Measurements from ENCODE around the gene SPX.

SPX gene

DNA sequence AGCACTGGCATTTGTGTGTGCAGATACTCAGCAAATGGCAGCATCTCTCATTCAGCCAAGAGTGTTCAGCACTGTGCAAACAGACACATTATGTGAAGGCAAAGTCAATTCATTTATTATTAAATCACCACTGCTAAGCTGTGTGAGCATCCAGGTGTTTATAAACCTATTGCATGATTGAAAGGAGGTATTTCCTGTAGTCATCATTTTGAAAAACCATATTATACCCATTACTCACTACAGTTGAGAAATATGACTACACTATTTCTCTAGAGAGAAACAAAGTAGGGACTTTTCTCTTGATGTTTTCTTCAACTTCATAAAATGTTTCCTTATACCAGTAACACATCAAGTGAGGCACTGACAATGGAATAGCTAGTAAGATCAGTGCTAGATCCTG, 13.7 kb downstream of the SPX start:
- DNase-seq = no peak

- DNase-seq = no peak
Observed at GRCh38 chr12:21541773-21542172, 15.7 kb downstream of the SPX start.

- DNase-seq = no peak
Observed at GRCh38 chr12:21542403-21542802, 16.3 kb downstream of the SPX start.

DNA sequence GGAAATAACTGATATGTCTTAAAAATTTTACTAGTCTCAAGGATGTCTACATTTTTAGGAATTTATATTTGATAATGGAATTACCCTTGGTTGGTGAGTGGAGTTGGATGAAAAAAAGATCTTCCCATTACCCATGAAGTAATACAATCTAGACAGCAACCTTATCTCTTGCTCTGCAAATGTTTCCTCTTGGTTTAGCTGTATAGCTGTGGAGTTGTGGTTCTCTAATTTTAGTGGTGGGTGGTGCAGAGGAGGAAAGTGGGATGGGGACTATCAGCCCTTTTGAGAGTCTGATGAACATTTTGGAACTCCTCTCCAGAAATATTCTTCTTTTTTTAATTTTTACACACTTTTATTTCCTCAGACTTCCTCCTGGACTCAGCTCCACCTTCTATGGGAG, 17.1 kb downstream of the SPX start:
- no peak for DNase-seq

DNA sequence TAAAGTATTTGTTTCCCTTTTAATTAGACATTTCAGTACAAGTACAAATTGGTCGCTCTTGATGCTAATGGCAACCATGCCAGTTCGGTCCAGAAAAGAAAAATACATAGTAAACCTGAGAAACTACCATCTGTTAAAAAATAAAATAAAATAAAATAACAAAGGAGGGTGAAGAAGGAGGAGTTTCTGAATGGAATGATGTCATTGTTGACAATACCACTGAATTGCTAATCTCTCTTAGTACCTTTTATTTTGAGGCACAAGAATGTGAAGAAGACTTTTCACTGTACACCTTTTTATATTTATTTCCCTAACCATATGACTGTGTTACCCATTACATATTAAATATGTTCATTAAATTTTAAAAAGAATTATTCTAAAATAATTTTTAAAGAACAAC, 19.5 kb downstream of the SPX start:
- no peak for DNase-seq

DNA sequence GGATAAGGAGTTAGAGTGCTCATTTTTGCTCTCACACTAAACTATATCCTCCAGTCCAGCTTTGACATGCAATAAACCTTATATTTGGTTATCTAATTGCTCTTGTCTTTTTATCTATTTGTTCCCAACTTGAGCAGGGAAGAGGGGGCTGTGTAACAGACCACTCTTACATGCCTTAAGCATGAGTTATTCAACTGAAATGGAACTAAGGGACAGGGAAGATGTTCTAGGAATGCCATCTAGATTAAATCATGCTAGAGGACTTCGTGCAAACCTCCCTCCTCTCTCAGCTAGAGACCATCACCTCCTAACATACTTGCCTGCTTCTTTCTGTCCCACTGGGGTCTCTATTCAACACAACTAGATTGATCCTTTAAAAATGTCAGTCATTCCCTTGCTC, 20.6 kb downstream of the SPX start:
- no peak for DNase-seq

- peak; percentile 6 to 21 for DNase-seq
Observed at GRCh38 chr12:21547437-21547836, 21.3 kb downstream of the SPX start.

GRCh38 chr12:21551841-21552465, 25.9 kb downstream of the SPX start:
- DNase-seq = no peak

DNA sequence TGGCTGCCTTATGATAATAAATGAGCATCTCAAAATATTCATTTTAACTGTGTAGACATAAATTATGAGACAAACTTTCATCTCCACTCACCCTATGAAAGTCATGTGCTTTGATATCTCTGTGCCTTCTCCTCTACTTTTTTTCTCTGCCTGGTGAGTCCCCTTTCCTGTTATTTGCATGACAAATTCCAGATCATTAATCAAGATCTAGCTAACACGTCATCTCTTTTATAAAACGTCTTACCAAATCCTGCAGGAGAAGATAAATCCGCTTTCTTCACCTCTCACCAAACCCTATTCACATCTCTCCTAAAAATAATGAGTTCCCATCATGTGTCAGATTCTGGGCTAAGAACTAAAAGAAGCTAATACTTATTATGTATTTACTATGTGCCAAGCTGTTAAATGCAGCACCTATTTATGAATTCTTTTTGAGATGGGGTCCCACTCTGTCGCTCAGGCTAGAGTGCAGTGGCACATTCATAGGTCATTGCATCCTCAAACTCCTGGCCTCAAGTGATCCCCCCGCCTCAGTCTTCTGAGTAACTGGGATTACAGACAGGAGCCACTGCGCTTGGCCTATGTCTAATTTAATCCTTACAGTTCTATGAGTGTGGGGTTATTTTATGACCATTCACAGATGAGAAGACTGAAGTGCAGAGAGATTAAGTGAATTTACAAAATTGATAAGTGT, 26.7 kb downstream of the SPX start:
- no peak for DNase-seq

DNA sequence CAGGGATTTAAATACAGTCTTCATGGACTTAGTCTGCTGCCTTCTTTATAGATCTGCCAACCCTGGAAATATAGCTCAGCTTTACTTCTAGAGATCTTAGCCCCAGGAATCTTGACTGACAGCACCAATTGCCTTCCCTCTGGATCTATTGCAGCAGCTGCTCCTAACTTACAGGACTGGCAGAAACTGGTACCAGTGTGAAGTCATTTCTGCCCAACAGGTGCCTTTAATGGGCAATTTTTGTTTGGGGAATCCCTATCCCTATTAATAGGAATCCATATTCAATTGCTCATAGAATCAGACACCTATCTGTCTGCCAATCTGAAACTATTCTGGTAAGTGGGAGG, 27.2 kb downstream of the SPX start:
- DNase-seq = no peak

- no peak for DNase-seq
Observed at GRCh38 chr12:21558100-21558679, 32.1 kb downstream of the SPX start.

DNA sequence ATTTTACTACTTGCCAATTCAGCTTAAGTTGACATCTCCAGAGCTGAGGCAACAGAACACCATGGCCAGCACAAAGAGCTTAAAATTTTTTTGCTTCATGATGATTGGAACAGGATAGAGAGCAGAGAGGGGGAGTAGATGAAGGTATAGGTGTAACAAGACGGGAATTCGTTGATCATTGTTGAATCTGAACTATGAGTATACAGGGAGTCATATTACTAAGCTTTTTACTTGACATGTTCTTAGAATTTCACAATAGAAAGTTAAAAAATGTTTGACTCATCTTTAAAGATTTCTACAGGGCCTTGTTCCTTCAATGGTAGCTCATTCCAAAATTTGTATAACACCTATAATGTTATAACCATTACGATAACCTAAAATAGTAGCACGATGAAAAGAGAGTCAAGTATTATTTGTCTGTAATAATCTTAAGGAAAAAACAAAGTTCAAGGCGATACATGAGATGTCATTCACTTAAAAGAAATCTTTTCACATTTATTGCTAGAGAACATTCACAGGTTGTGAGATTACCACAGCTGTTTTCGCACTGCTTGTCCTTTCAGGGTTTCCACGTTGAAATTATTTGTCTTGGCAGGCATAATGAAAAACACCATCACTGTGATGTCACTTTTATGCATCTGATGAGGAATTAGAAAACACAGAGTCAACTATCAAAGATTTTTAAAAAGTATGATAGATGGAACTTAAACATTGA, 33.9 kb downstream of the SPX start:
- DNase-seq = no peak

DNA sequence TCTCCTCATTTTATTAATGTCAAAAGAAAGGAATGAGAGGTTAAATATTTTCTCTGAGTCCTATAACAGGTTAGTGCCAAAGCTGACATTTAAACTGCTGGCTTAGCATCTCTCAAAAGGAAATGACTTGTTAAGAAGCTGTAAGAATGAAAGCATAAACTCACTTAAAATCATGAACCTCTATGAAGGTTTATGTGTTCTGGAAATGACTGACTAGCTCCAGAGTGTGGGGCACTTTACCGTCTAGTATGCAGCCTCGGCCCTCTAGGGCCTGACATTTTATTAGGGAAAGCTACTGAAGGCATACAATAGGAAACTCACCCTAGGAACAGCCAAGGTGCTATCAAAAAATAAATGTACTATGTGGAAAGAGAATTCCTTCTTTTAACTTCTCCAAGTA, 35.1 kb downstream of the SPX start:
- DNase-seq = no peak

DNA sequence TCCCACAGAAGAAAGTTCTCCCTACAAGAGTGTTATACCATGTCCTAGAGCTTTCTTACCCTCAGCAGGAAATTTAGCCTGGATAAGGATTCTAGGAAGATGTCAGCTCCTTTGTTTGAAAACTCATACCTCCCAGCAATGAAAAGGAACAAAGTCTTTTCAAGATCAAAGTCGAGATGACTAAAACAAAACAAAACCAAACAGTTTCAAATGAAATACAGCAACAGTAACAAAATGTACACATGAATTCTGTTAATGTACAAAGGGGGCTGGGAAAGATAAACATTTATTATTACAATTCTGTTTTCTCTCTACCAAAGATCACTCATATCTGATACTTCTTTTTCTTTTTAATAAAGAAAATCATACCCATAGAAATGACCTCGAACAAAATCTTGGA, 36.8 kb downstream of the SPX start:
- DNase-seq = no peak

DNA sequence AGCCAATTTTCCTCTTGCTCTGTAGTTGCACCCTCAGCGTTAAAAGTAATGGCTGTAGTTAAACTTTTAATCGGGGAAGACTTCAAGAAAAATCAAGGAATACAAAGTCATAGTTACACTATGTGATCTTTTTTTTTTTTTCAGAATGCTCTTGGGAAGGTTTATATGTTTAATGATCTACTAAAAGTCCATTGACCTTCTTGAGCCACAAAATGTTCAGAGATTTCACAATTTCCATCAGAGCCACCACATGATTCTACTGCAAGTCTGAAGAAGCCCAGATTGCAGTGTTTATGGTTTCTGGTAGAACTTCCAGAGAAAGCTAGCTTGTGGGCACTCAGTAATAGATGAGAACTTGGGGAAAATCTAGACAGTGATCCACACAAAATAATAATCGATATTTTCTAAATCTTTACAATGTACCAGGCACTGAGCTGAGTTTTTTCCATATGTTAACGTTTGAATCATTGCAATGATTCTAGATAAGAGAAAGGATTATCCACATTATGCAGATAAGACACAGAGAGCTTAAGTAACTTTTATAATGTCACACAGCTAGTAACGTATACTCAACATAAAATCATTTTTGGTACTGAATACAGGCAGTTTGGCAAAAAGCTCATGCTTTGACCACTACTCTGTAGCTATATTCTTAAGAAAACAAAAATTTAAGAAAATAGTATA, 40.3 kb downstream of the SPX start:
- no peak for DNase-seq

DNA sequence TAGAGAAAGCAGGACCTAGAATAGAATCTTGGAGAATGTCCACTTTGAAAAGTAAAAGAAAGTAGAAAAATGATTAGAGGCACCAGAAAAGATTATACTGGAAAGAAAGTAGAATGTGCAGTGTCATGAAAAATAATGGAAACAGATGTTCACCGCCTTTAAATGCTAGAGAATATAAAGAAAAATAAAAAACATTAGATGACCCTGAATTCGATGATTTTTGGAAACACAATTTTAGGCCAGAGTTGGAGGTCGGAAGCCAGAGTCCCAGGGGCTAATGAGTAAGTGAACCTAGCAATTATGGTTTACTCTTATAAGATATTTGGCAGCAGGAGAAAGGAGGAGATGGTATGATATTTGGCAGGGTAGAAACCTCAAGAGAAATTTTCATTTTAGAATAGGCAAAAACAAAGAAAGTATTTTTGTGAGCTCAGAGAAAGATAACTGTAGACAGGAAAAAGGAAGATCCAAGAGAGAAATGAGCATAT, 40.9 kb downstream of the SPX start:
- DNase-seq = no peak

- DNase-seq = no peak
Observed at GRCh38 chr12:21568115-21568514, 42.0 kb downstream of the SPX start.

GRCh38 chr12:21571046-21571445, 45.0 kb downstream of the SPX start:
- DNase-seq = no peak

- DNase-seq = no peak
Observed at GRCh38 chr12:21573733-21574358, 47.8 kb downstream of the SPX start.

DNA sequence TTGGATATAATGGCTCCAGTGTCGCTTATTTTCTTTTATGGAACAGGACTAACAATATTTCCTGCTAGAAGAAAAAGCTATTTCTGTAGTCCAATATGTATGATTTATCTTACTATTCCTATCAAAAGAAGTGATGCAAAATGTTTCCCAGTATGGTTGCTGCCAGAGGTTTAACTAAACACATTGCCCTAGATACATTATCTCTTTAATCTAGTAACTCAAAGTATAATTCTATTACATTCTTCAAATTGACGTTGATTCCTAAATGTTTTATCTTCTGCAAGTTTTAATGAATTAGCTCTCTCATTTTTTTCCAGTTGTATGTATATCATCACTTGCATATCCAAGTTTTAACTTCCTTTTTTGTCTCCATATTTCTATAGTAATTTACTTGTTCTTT, 50.3 kb downstream of the SPX start:
- no peak for DNase-seq

- no peak for DNase-seq
Observed at GRCh38 chr12:21577516-21577915, 51.4 kb downstream of the SPX start.

GRCh38 chr12:21580748-21581516, 54.8 kb downstream of the SPX start:
- no peak for DNase-seq

Data from stimulated activated CD4-positive, alpha-beta T cell treated with anti-CD3 and anti-CD28 coated beads, Interleukin-2, amount 100 ng/mL, for 24 hours (primary cell).